Measurements from ENCODE around the gene CALCB.
"Not testable (repeated sequence)": the region's sequence is repeated elsewhere in the genome, so short reads cannot be mapped to it uniquely, and the experiment has no call there.

Gene CALCB

GRCh38 chr11:15073361-15074205, at the start of gene CALCB:
Gene CALCB, plus strand, starts transcription at chr11:15073593. Its CDS starts 1,126 bp downstream, at chr11:15074719.
- DNase-seq (ENCODE audit: low spot score), result peak; percentile 46

- DNase-seq (ENCODE audit: low spot score), result no peak
Observed at GRCh38 chr11:15027011-15027410, 46.4 kb upstream of the CALCB start.

- DNase-seq (ENCODE audit: low spot score), result no peak
Observed at GRCh38 chr11:15027956-15028355, 45.4 kb upstream of the CALCB start.

- DNase-seq (ENCODE audit: low spot score), result no peak
Observed at GRCh38 chr11:15028379-15028778, 45.0 kb upstream of the CALCB start.

GRCh38 chr11:15031945-15032344, 41.4 kb upstream of the CALCB start:
- DNase-seq (ENCODE audit: low spot score), result not testable (repeated sequence)

GRCh38 chr11:15034687-15035267, 38.6 kb upstream of the CALCB start:
- no peak for DNase-seq (ENCODE audit: low spot score)

GRCh38 chr11:15035283-15035682, 38.1 kb upstream of the CALCB start:
- DNase-seq (ENCODE audit: low spot score), result no peak

GRCh38 chr11:15038963-15039362, 34.4 kb upstream of the CALCB start:
- DNase-seq (ENCODE audit: low spot score), result peak; percentile 28

- no peak for DNase-seq (ENCODE audit: low spot score)
Observed at GRCh38 chr11:15045209-15045608, 28.2 kb upstream of the CALCB start.

- no peak for DNase-seq (ENCODE audit: low spot score)
Observed at GRCh38 chr11:15045891-15046290, 27.5 kb upstream of the CALCB start.

- not testable (repeated sequence) for DNase-seq (ENCODE audit: low spot score)
Observed at GRCh38 chr11:15046673-15047072, 26.7 kb upstream of the CALCB start.

GRCh38 chr11:15048616-15049015, 24.8 kb upstream of the CALCB start:
- no peak for DNase-seq (ENCODE audit: low spot score)

GRCh38 chr11:15053191-15053685, 20.2 kb upstream of the CALCB start:
- no peak for DNase-seq (ENCODE audit: low spot score)

GRCh38 chr11:15055620-15056356, 17.6 kb upstream of the CALCB start:
- DNase-seq (ENCODE audit: low spot score), result no peak

GRCh38 chr11:15057329-15057728, 16.1 kb upstream of the CALCB start:
- no peak for DNase-seq (ENCODE audit: low spot score)

- DNase-seq (ENCODE audit: low spot score), result no peak
Observed at GRCh38 chr11:15059132-15059915, 14.1 kb upstream of the CALCB start.

GRCh38 chr11:15062599-15062998, 10.8 kb upstream of the CALCB start:
- DNase-seq (ENCODE audit: low spot score), result no peak

GRCh38 chr11:15069751-15070150, 3.6 kb upstream of the CALCB start:
- not testable (repeated sequence) for DNase-seq (ENCODE audit: low spot score)

GRCh38 chr11:15071556-15072255, 1.7 kb upstream of the CALCB start:
- DNase-seq (ENCODE audit: low spot score), result no peak

- DNase-seq (ENCODE audit: low spot score), result no peak
Observed at GRCh38 chr11:15072551-15073143, 746 bp upstream of the CALCB start.

All from AG08396 (cell line).